Heart right ventricle (tissue), 16 donors: ENCODE results near the gene TVP23B. TPM values are rescaled to one million over a fixed set of nuclear protein-coding genes. Genes with fewer than 3 reads are reported as not detected.
"Not testable (repeated sequence)": the region's sequence is repeated elsewhere in the genome, so short reads cannot be mapped to it uniquely, and the experiment has no call there.

ENCODE experiments used
- ATAC-seq, 8 donors: fragments of 200-7000 bp; cut with Tn5 transposase; one replicate each; pipeline ENCODE4 v1.9.1; 2020; ENCODE audit warnings: mild to moderate bottlenecking in 8 of 8, moderate library complexity in 8 of 8, moderate number of reproducible peaks in 1 of 8
- DNase-seq, 2 donors: peaks; one replicate each; pipeline ENCODE4 v3.0.0-alpha.2; 2020
- H3K27ac ChIP-seq, 10 donors: fragments of 200-600 bp; sonication (generic) in 2 of 10; one replicate each; pipeline versions ENCODE4 v1.5.0 to v1.8.0; 2020 to 2022; ENCODE audit warnings: mild to moderate bottlenecking in 3 of 10
- H3K27me3 ChIP-seq, 7 donors: fragments of 200-600 bp; one replicate each; pipeline ENCODE4 v1.8.0; 2021 to 2022; ENCODE audit warnings: mild to moderate bottlenecking in 2 of 7
- H3K36me3 ChIP-seq, 9 donors: fragments of 200-600 bp; sonication (generic) in 1 of 9; one replicate each; pipeline versions ENCODE4 v1.5.0 to v1.8.0; 2020 to 2022; ENCODE audit warnings: mild to moderate bottlenecking in 2 of 9
- H3K4me1 ChIP-seq, 9 donors: fragments of 200-600 bp; sonication (generic) in 1 of 9; one replicate each; pipeline versions ENCODE4 v1.5.0 to v1.8.0; 2020 to 2022; ENCODE audit warnings: mild to moderate bottlenecking in 4 of 9
- H3K4me3 ChIP-seq, 10 donors: fragments of 200-600 bp; sonication (generic) in 2 of 10; one replicate each; pipeline versions ENCODE4 v1.5.0 to v1.8.0; 2020 to 2022; ENCODE audit warnings: mild to moderate bottlenecking in 7 of 10, moderate library complexity in 2 of 10
- H3K9me3 ChIP-seq, 11 donors: fragments of 200-600 bp in 10 of 11; sonication (generic) in 2 of 11; one replicate each; pipeline versions ENCODE4 v1.5.0 to v1.8.0; 2013 to 2022; ENCODE audit warnings: mild to moderate bottlenecking in 2 of 11, control low read depth in 1 of 11, moderate library complexity in 1 of 11
- CTCF ChIP-seq, 9 donors: fragments of 200-600 bp; sonication (generic) in 2 of 9; IDR thresholded peaks; one replicate each; pipeline versions ENCODE4 v1.5.0 to v1.8.0; 2021 to 2022; ENCODE audit warnings: antibody characterized with exemption in 9 of 9, mild to moderate bottlenecking in 5 of 9, moderate library complexity in 1 of 9
- WGBS, 2 donors: extraction: QIAGEN DNeasy Blood & Tissue Kit; methylation state at CpG; one replicate each; pipeline ENCODE4 v1.1.7; 2013; ENCODE audit warnings: inconsistent platforms in 1 of 2; 5-methylcytosine and 5-hydroxymethylcytosine counted together
- intact Hi-C, 10 donors: fragments of 100-400 bp; cut with DNase I; formaldehyde crosslinking; loops; one replicate each; pipeline versions ENCODE4 v1.11.1 to v1.14.2; 2022
- polyA plus RNA-seq, 2 donors: library from polyadenylated mRNA; stranded (reverse); fragments of 200-250 nt; gene quantifications; one replicate each; pipeline ENCODE4 v1.2.3, GENCODE V29; 2013
- total RNA-seq, 10 donors: library from RNA; stranded (reverse); fragmentation: NEBNext Ultra II Directional in 3 of 10; extraction: Animal tissue kit (Norgen Biotek cat#: 25700) in 3 of 10; gene quantifications; one replicate each; pipeline versions ENCODE4 v1.2.1 to v1.2.4, GENCODE V29; 2021 to 2023
- donor health status: Arrhythmogenic right ventricular cardiomyopathy.
- donor health status: ischemic (EF 13 %, LVEDD 7.1; RV severe dilation, severe dysfunction).
- donor health status: healthy with polysubstance abuse.
- donor health status: DM: no; HTN: yes; CAD: no.
- donor health status: DM: no; HTN: no; CAD: no.
- donor health status: ischemic (EF 25% LVEDD 6.9; RV normal size, moderate dysfunction).
- donor health status: ischemic (EF 25% LVEDD 5.7; RV mildly dilated, moderate dysfunction).
- donor health status: healthy.
- donor health status: DM: yes; HTN: yes; CAD: no.
- donor health status: Ischemic cardiomyopathy.
- donor health status: ischemic (EF 35%, LVEDD 5.7; RV mildly dilated, moderate dysfunction).
- donor health status: nonischemic (EF 11% LVEDD 7.7; RV severe dilation, severe dysfunction).
- donor health status: DM: yes; HTN: yes; CAD: no.
- donor health status: PGD.
- donor health status: ischemic (EF 29% LVEDD 5.4; RV normal size, mild dysfunction).
- donor health status: nonischemic (EF 23%, LVEDD 6.1; RV moderate dilation, normal function).

The TVP23B gene
- total and polyA plus RNA-seq, 12 donors = 15.5 to 29.8 (median 21.7) TPM

GRCh38 chr17:18753829-18754409 is 27.1 kb upstream of the TVP23B start:
- WGBS, 2 donors = 90 to 94% methylated on average over 5 of the region's 6 CpGs
- H3K36me3 ChIP-seq, H3K4me3 ChIP-seq, H3K27me3 ChIP-seq, H3K9me3 ChIP-seq, H3K4me1 ChIP-seq, intact Hi-C loops, H3K27ac ChIP-seq, DNase-seq: not testable (repeated sequence)
- ATAC-seq = peak in 1 of 8 donors; percentile 39

GRCh38 chr17:18755969-18756368 is 25.0 kb upstream of the TVP23B start:
- intact Hi-C loops, H3K36me3 ChIP-seq, H3K4me1 ChIP-seq, DNase-seq, H3K27me3 ChIP-seq, ATAC-seq, H3K9me3 ChIP-seq, H3K4me3 ChIP-seq, H3K27ac ChIP-seq: not testable (repeated sequence)
- WGBS, 2 donors = 74 to 77% methylated on average over 4 of the region's 4 CpGs

DNA sequence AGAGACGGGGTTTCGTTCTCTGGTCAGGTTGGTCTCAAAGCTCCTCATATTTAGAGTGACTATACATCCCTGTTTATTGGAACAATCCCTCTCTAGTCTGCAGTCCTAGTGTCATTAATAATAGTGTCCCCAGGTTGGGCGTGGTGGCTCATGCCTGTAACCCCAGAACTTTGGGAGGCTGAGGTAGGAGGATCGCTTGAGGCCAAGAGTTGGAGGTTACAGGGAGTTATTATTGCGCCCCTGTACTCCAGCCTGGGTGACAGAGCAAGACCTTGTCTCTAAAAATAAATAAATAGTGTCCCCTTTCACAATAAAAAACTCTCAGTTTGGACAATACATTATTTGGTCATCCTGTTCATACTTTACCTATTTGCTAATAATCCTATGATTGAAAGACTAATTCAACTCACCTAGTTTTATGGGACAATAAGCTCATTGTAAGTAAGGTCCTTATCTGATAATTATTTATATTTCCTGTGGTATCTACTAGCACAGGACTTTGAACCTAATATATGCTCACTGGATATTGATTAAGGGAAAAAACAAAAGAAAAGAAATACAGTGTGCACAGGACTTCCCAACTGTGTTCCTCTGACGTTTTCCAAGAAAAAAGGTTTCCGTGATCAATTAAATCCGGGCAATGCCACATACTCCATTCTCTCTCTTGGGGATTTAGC is 23.5 kb upstream of the TVP23B start:
- intact Hi-C loops, H3K36me3 ChIP-seq, H3K9me3 ChIP-seq, H3K27me3 ChIP-seq, ATAC-seq, DNase-seq, H3K27ac ChIP-seq, H3K4me1 ChIP-seq, H3K4me3 ChIP-seq: not testable (repeated sequence)
- WGBS, 2 donors = 92 to 96% methylated on average over 8 of the region's 8 CpGs

- intact Hi-C loops = not testable (repeated sequence)
- 84 to 86% methylated on average over 1 to 2 of the region's 6 CpGs for WGBS, 2 donors
Measured at GRCh38 chr17:18758344-18758743, 22.6 kb upstream of the TVP23B start.

GRCh38 chr17:18760221-18760620 is 20.8 kb upstream of the TVP23B start:
- H3K36me3 ChIP-seq, DNase-seq, intact Hi-C loops, H3K4me3 ChIP-seq, ATAC-seq, H3K9me3 ChIP-seq, H3K27me3 ChIP-seq, H3K27ac ChIP-seq, H3K4me1 ChIP-seq: not testable (repeated sequence)
- 96 to 98% methylated on average over 4 to 6 of the region's 6 CpGs for WGBS, 2 donors

More at GRCh38 chr17:18758344-18758743, 22.6 kb upstream of the TVP23B start:
- not testable (repeated sequence) for H3K4me1 ChIP-seq, DNase-seq, H3K4me3 ChIP-seq, ATAC-seq, H3K9me3 ChIP-seq, H3K27me3 ChIP-seq, H3K36me3 ChIP-seq, H3K27ac ChIP-seq

GRCh38 chr17:18770572-18770971 is 10.4 kb upstream of the TVP23B start:
- DNase-seq, intact Hi-C loops, H3K36me3 ChIP-seq: not testable (repeated sequence)

GRCh38 chr17:18771066-18771465 is 9.9 kb upstream of the TVP23B start:
- H3K27me3 ChIP-seq, intact Hi-C loops, H3K36me3 ChIP-seq, ATAC-seq, H3K27ac ChIP-seq, DNase-seq, H3K4me1 ChIP-seq, H3K4me3 ChIP-seq, H3K9me3 ChIP-seq: not testable (repeated sequence)
- WGBS, 2 donors = 74 to 84% methylated on average over 4 of the region's 4 CpGs

More at GRCh38 chr17:18770572-18770971, 10.4 kb upstream of the TVP23B start:
- H3K27ac ChIP-seq, H3K27me3 ChIP-seq, ATAC-seq, H3K4me3 ChIP-seq, H3K4me1 ChIP-seq, H3K9me3 ChIP-seq: not testable (repeated sequence)
- WGBS, 2 donors = 83 to 100% methylated on average over 3 of the region's 4 CpGs

DNA sequence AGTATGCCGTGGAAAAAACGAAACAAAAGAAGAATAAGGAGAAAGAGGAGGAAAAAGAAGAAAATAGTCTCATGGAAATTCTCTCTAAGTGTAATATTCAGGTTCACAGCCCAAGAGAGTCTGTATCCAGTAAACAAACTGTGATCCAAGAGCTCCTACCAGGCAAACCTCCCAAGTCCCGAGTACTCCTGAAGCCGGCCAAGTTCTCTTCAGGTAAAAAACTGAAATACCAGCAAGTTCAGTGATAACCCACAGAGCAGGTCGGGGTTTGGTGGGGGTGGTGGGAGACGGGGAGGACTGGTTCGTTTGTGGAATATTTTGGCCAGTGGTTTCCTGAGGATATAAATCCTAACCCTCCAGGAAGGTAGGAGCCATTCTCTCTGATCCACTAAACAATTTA is 8.5 kb upstream of the TVP23B start:
- Histone ChIP-seq H3K27me3 (no peaks in the 10 kb centered on the region), H3K4me1 (no peaks in the 10 kb centered on the region), H3K27ac (no peak overlapping the region), H3K36me3 (no peaks in the 10 kb centered on the region), H3K9me3 (no peaks in the 10 kb centered on the region), H3K4me3 (no peak overlapping the region)
- no peak for TF ChIP-seq CTCF (IDR thresholded peaks at IDR 0.05)
- DNase-seq (no peak), ATAC-seq (no peak)
- intact Hi-C loops = no loop called here
- 79 to 82% methylated on average over 7 of the region's 7 CpGs for WGBS, 2 donors

DNA sequence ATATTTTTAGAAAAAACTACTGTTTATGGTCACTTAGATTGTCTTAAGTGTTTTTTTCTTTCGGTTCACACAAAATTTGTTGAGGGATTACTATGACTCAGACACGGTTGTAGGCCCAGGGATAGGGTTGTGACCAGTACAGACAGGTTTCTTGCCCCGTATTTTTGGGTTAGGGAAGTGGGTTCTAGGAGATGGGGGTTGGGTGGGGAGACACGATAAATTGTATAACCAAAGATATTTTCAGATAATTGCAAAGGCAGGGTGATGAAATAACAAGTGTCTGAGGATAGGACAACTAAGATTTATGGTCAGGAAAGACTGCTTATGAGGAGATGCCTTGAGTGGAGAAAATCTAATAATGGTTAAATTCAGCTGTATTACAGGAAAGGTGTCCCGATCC is 822 bp downstream of the TVP23B start:
- H3K4me1 ChIP-seq = peaks cover 0 to 10% (median 0%) of the 10 kb centered on the region in 9 donors
- H3K9me3 ChIP-seq, H3K27me3 ChIP-seq, intact Hi-C loops, H3K36me3 ChIP-seq, ATAC-seq, DNase-seq: not testable (repeated sequence)
- 17 to 31% methylated on average over 2 to 3 of the region's 5 CpGs for WGBS, 2 donors
- H3K4me3 ChIP-seq = peak overlapping the region; percentile 45 to 78 (median 64)
- H3K27ac ChIP-seq = peak overlapping the region in 3 of 10 donors; percentile 74 to 88 (median 81)

GRCh38 chr17:18785933-18786332 is 5.0 kb downstream of the TVP23B start:
- intact Hi-C loops, H3K4me3 ChIP-seq, H3K27ac ChIP-seq, DNase-seq, ATAC-seq, H3K9me3 ChIP-seq, H3K27me3 ChIP-seq: not testable (repeated sequence)
- WGBS, 2 donors = 80 to 94% methylated on average over 1 of the region's 1 CpG
- H3K4me1 ChIP-seq = peaks cover 0 to 10% (median 0%) of the 10 kb centered on the region in 9 donors
- peaks cover 0 to 19% (median 0%) of the 10 kb centered on the region in 9 donors for H3K36me3 ChIP-seq
